Measurements from ENCODE around the gene PPIL4. TPM values are rescaled to one million over a fixed set of nuclear protein-coding genes. Genes with fewer than 3 reads are reported as not detected.

Gene PPIL4
- total and polyA plus RNA-seq, 2 of the 13 experiments (the other 11 are each of a cell fraction or from before 2014, with no cell fraction given), result 5.5 to 46.0 TPM

DNA sequence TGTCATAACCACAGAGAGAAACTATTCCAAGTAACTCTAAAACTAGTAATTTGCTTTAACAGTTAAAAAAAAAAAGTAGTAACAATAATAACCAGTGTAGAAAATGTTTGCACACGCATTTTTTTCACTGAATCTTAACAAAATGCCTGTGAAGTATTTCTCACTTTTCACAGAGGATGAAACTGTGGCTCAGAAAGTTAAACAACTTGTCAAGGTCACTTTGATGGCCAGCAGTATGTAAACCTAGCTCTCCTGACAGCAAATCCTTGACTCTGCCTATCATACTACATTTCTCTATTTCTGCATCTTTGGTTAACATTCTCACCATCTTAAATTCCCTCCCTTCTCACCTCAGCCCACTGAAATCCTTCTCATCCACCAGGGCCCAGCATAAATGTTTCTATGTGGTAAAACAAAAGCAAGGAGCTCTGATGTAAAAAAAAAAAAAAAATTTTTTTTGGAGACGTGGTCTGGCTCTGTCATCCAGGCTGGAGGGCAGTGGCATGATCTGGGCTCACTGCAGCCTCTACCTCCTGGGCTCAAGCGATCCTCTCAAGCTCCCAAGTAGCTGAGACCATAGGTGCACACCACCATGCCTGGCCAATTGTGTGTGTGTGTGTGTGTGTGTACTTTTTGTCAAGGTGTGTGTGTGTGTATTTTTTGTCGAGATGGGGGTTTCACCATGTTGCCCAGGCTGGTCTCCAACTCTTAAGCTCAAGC lies 34.9 kb downstream of the PPIL4 start:
- POLR2A ChIA-PET, result interaction anchor here (1.0 to 1.3 kb wide), 2 partner anchors 25 to 34 kb away, joined by 3 to 4 read pairs; partner anchors contain the start of genes PPIL4 and ZC3H12D
- 91% methylated on average over 4 of the region's 4 CpGs for WGBS (ENCODE audit: low lambda C conversion rate)
- peaks cover 12 to 36% of the 10 kb centered on the region in 2 experiments for H3K36me3 ChIP-seq (replicated peaks in 1 of 2; ENCODE audit: control insufficient read depth in 1 of 2, insufficient read depth in 2 of 2, low read length in 2 of 2)
- in situ Hi-C loops (cut with HindIII; ENCODE audit: extremely low pct_ligation_motif_present, low pct_unique_long_range_greater_than_20kb) (no loop called here), intact Hi-C loops (cut with micrococcal nuclease; ENCODE audit: unreplicated experiment) (no loop called here)
- BruUV-seq (replicated peaks), result no TSS peak
- H3K4me2 ChIP-seq (ENCODE audit: low read depth, low read length), result no peak overlapping the region
- peaks cover 18% of the 10 kb centered on the region for H3K4me1 ChIP-seq (ENCODE audit: insufficient read depth, low read length)
- ATAC-seq, result peak; percentile 90
- peak overlapping the region; percentile 7 for H3K27ac ChIP-seq (ENCODE audit: extremely low read length, insufficient read depth, low read length)
- H3K9me3 ChIP-seq (ENCODE audit: low read length), result no peaks in the 10 kb centered on the region
- CTCF ChIA-PET (ENCODE audit: low intra/inter-chr PET ratio, low total read pairs), result no interaction called here
- FAIRE-seq, result no peak
- no peaks in the 10 kb centered on the region for H3K79me2 ChIP-seq (ENCODE audit: insufficient read depth, low read length)
- no peak overlapping the region for H3K4me3 ChIP-seq (replicated peaks in 1 of 3; ENCODE audit: insufficient read depth in 1 of 3, low read depth in 2 of 3, low read length in 3 of 3)
- H3K27me3 ChIP-seq (ENCODE audit: control insufficient read depth in 1 of 2, insufficient read depth in 2 of 2, low read length in 2 of 2), result no peaks in the 10 kb centered on the region
- H4K20me1 ChIP-seq (ENCODE audit: insufficient read depth, low read length), result no peaks in the 10 kb centered on the region
- DNase-seq (ENCODE audit: low spot score), result peak; percentile 40
- no peak overlapping the region for H2AFZ ChIP-seq (ENCODE audit: low read length)
- no peak overlapping the region for H3K9ac ChIP-seq (ENCODE audit: insufficient read depth, low read depth, low read length)
- TF ChIP-seq LCORL (IDR thresholded peaks at IDR 0.05) (no peak), LCORL (CRISPR knock-in tag; IDR thresholded peaks at IDR 0.05) (no peak), ZNF550 (CRISPR knock-in tag; IDR thresholded peaks at IDR 0.05; ENCODE audit: borderline replicate concordance) (no peak), CBFB (CRISPR knock-in tag; IDR thresholded peaks at IDR 0.05) (no peak), SOX6 (IDR thresholded peaks at IDR 0.05) (no peak), SOX6 (CRISPR knock-in tag; IDR thresholded peaks at IDR 0.05) (0 out of 2 replicates have a peak, but pooled peaks have one; percentile 35), FOXM1 (CRISPR knock-in tag; IDR thresholded peaks at IDR 0.05) (no peak), KAT8 (CRISPR knock-in tag; IDR thresholded peaks at IDR 0.05) (0 out of 2 replicates have a peak, but pooled peaks have one; percentile 29), ATM (IDR thresholded peaks at IDR 0.05; ENCODE audit: borderline replicate concordance) (no peak), ZNF720 (CRISPR knock-in tag; IDR thresholded peaks at IDR 0.05) (no peak), IKZF4 (CRISPR knock-in tag; IDR thresholded peaks at IDR 0.05; ENCODE audit: borderline replicate concordance, low read depth, not compliant biosample characterization) (no peak), NFKB2 (CRISPR knock-in tag; IDR thresholded peaks at IDR 0.05; ENCODE audit: borderline replicate concordance) (no peak), ZNF3 (CRISPR knock-in tag; IDR thresholded peaks at IDR 0.05) (no peak), PAF1 (CRISPR knock-in tag; IDR thresholded peaks at IDR 0.05) (no peak), MED1 (CRISPR knock-in tag; IDR thresholded peaks at IDR 0.05) (no peak), CAMTA2 (CRISPR knock-in tag; IDR thresholded peaks at IDR 0.05; ENCODE audit: borderline replicate concordance) (no peak), ZNF17 (CRISPR knock-in tag; IDR thresholded peaks at IDR 0.05) (no peak), MEIS1 (CRISPR knock-in tag; IDR thresholded peaks at IDR 0.05; ENCODE audit: borderline replicate concordance) (0 out of 2 replicates have a peak, but pooled peaks have one; percentile 62)
- TF ChIP-seq, protein P1, sequence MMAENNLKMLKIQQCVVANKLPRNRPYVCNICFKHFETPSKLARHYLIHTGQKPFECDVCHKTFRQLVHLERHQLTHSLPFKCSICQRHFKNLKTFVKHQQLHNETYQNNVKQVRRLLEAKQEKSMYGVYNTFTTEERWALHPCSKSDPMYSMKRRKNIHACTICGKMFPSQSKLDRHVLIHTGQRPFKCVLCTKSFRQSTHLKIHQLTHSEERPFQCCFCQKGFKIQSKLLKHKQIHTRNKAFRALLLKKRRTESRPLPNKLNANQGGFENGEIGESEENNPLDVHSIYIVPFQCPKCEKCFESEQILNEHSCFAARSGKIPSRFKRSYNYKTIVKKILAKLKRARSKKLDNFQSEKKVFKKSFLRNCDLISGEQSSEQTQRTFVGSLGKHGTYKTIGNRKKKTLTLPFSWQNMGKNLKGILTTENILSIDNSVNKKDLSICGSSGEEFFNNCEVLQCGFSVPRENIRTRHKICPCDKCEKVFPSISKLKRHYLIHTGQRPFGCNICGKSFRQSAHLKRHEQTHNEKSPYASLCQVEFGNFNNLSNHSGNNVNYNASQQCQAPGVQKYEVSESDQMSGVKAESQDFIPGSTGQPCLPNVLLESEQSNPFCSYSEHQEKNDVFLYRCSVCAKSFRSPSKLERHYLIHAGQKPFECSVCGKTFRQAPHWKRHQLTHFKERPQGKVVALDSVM (CRISPR knock-in tag; IDR thresholded peaks at IDR 0.05), result peak; percentile 3; the same call in 1 of the 2 replicates
- TF ChIP-seq, protein P2, sequence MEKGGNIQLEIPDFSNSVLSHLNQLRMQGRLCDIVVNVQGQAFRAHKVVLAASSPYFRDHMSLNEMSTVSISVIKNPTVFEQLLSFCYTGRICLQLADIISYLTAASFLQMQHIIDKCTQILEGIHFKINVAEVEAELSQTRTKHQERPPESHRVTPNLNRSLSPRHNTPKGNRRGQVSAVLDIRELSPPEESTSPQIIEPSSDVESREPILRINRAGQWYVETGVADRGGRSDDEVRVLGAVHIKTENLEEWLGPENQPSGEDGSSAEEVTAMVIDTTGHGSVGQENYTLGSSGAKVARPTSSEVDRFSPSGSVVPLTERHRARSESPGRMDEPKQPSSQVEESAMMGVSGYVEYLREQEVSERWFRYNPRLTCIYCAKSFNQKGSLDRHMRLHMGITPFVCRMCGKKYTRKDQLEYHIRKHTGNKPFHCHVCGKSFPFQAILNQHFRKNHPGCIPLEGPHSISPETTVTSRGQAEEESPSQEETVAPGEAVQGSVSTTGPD (CRISPR knock-in tag; IDR thresholded peaks at IDR 0.05), result no peak
